GM12878 (cell line): ENCODE data around the gene TNP2. TPM values are rescaled to one million over a fixed set of nuclear protein-coding genes. Genes with fewer than 3 reads are reported as not detected.

ENCODE experiments used
- BMI1 ChIP-seq: fragments of 450-650 bp; IDR thresholded peaks from 2 replicates; pipeline ENCODE4 v1.6.1; 2016; ENCODE audit warnings: mild to moderate bottlenecking, moderate library complexity, borderline replicate concordance
- CREB1 ChIP-seq: IDR thresholded peaks from 2 replicates; pipeline ENCODE4 v1.6.1; 2012; ENCODE audit warnings: low read depth, mild to moderate bottlenecking, inconsistent platforms
- CREM ChIP-seq: IDR thresholded peaks from 2 replicates; pipeline ENCODE4 v1.6.1; 2014; ENCODE audit warnings: antibody characterized with exemption, low read depth
- EED ChIP-seq: sonication (generic); IDR thresholded peaks from 2 replicates; pipeline ENCODE4 v1.6.1; 2016; ENCODE audit warnings: antibody characterized with exemption, low read depth
- EP300 ChIP-seq, 2 experiments: fragments of 150-350 bp in 1 of 2; IDR thresholded peaks; 2 replicates each; pipeline ENCODE4 v1.6.1; 2011 to 2012; ENCODE audit warnings: low read depth in 2 of 2, low read length in 2 of 2, borderline replicate concordance in 1 of 2, improper control_type of control experiment in 1 of 2, inconsistent platforms in 1 of 2; ENCODE audit not compliant: control insufficient read depth in 1 of 2
- ESRRA ChIP-seq: IDR thresholded peaks from 2 replicates; pipeline ENCODE4 v1.6.1; 2012; ENCODE audit warnings: mild to moderate bottlenecking, low read length, improper control_type of control experiment
- FOXK2 ChIP-seq: fragments of 450-650 bp; IDR thresholded peaks from 2 replicates; pipeline ENCODE4 v1.6.1; 2017; ENCODE audit warnings: mild to moderate bottlenecking, moderate library complexity
- IRF3 ChIP-seq: fragments of 450-650 bp; IDR thresholded peaks from 2 replicates; pipeline ENCODE4 v1.6.1; 2014; ENCODE audit warnings: mild to moderate bottlenecking
- IRF4 ChIP-seq: IDR thresholded peaks from 2 replicates; pipeline ENCODE4 v1.6.1; 2011; ENCODE audit warnings: low read depth, low read length
- IRF5 ChIP-seq: fragments of 450-650 bp; IDR thresholded peaks from 2 replicates; pipeline ENCODE4 v1.6.1; 2017; ENCODE audit warnings: borderline replicate concordance
- JUNB ChIP-seq: IDR thresholded peaks from 2 replicates; pipeline ENCODE4 v1.6.1; 2016; ENCODE audit warnings: antibody characterized with exemption, mild to moderate bottlenecking
- KAT2A ChIP-seq: conservative IDR thresholded peaks from 2 replicates; pipeline ENCODE4 v1.6.1; 2011; ENCODE audit warnings: low read depth, low read length; ENCODE audit not compliant: control insufficient read depth
- KLF5 ChIP-seq: fragments of 450-650 bp; IDR thresholded peaks from 2 replicates; pipeline ENCODE4 v1.6.1; 2014; ENCODE audit warnings: mild to moderate bottlenecking; ENCODE audit not compliant: partially characterized antibody
- MEF2B ChIP-seq: fragments of 450-650 bp; IDR thresholded peaks from 2 replicates; pipeline ENCODE4 v1.6.1; 2018; ENCODE audit warnings: mild to moderate bottlenecking, moderate library complexity; ENCODE audit not compliant: partially characterized antibody, poor library complexity, severe bottlenecking
- MTA2 ChIP-seq: fragments of 450-650 bp; IDR thresholded peaks from 2 replicates; pipeline ENCODE4 v1.6.1; 2016; ENCODE audit warnings: low read depth, mild to moderate bottlenecking, moderate library complexity
- MTA3 ChIP-seq: IDR thresholded peaks from 2 replicates; pipeline ENCODE4 v1.6.1; 2012; ENCODE audit warnings: low read length, inconsistent platforms, borderline replicate concordance
- RFX5 ChIP-seq: IDR thresholded peaks from 2 replicates; pipeline ENCODE4 v1.6.1; 2011; ENCODE audit warnings: low read depth, low read length, improper control_type of control experiment
- SRF ChIP-seq, 2 experiments: IDR thresholded peaks; 2 replicates each; pipeline ENCODE4 v1.6.1; 2011; ENCODE audit warnings: low read depth in 2 of 2, low read length in 2 of 2, mild to moderate bottlenecking in 1 of 2, moderate library complexity in 1 of 2
- WRNIP1 ChIP-seq: IDR thresholded peaks from 2 replicates; pipeline ENCODE4 v1.6.1; 2011; ENCODE audit warnings: low read depth, low read length, improper control_type of control experiment, borderline replicate concordance
- YY1 ChIP-seq: IDR thresholded peaks from 2 replicates; pipeline ENCODE4 v1.6.1; 2011; ENCODE audit warnings: low read depth, mild to moderate bottlenecking, low read length
- ZNF687 ChIP-seq: fragments of 450-650 bp; IDR thresholded peaks from 2 replicates; pipeline ENCODE4 v1.6.1; 2017; ENCODE audit warnings: mild to moderate bottlenecking, moderate library complexity
- polyA plus RNA-seq, 11 experiments: library from polyadenylated mRNA; depleted of rRNA in 4 of 11; unstranded in 6 of 11; stranded (reverse) in 5 of 11; fragments of >200 nt; fragmentation: Nextera tagmentation in 4 of 11; fragmentation: Illumina TruSeq in 1 of 11; extraction: Ambion mirVana in 4 of 11; extraction: Trizol in 1 of 11; gene quantifications; 1 replicate in 1 of 11; 2 replicates in 10 of 11; pipeline versions ENCODE4 v1.2.1 to v1.2.3, GENCODE V29; 2011 to 2016; ENCODE audit warnings: inconsistent platforms in 2 of 11, missing spikeins in 2 of 11, low read depth in 1 of 11
- total RNA-seq, 4 experiments: library from RNA; depleted of rRNA in 3 of 4; stranded (reverse); fragments of >200 nt in 3 of 4; fragmentation: Illumina TruSeq in 1 of 4; extraction: Trizol in 1 of 4; gene quantifications; 2 replicates each; pipeline versions ENCODE4 v1.2.1 to v1.2.3, GENCODE V29; 2013 to 2021

Gene TNP2
- total and polyA plus RNA-seq, 10 of the 15 experiments (the other 5 are each of a cell fraction or from before 2014, with no cell fraction given) = not detected

GRCh38 chr16:11251525-11252481 is 17.3 kb downstream of the TNP2 start (continued):
- peak; percentile 73 for TF ChIP-seq CREM
- no peak for TF ChIP-seq IRF4
- TF ChIP-seq IRF5 = no peak
- TF ChIP-seq FOXK2 = 0 out of 2 replicates have a peak, but pooled peaks have one; percentile 25
- TF ChIP-seq EP300 (IDR thresholded peaks at IDR 0.05; ENCODE audit: borderline replicate concordance in 1 of 2, control insufficient read depth in 1 of 2, low read depth in 2 of 2, low read length in 2 of 2) = peak in 1 of 2 experiments; percentile 77; a peak in 2 of 4 replicates
- TF ChIP-seq MTA3 = no peak
- TF ChIP-seq BMI1 = peak; percentile 76; the same call in 1 of the 2 replicates
- no peak for TF ChIP-seq WRNIP1
- no peak for TF ChIP-seq SRF (IDR thresholded peaks at IDR 0.05; ENCODE audit: low read depth in 2 of 2, low read length in 2 of 2)
- peak; percentile 50; the same call in 1 of the 2 replicates for TF ChIP-seq JUNB
- TF ChIP-seq YY1 = 0 out of 2 replicates have a peak, but pooled peaks have one; percentile 46
- TF ChIP-seq MEF2B = peak; percentile 54
- no peak for TF ChIP-seq KAT2A
- TF ChIP-seq MTA2 = peak; percentile 72; the same call in 1 of the 2 replicates
- TF ChIP-seq KLF5 = no peak
- no peak for TF ChIP-seq IRF3
- TF ChIP-seq ESRRA = no peak
- no peak for TF ChIP-seq RFX5
- peak; percentile 69; the same call in 1 of the 2 replicates for TF ChIP-seq EED
- no peak for TF ChIP-seq CREB1
- peak; percentile 72; the same call in 1 of the 2 replicates for TF ChIP-seq ZNF687
